Choroid plexus epithelial cell (primary cell): ENCODE data around the gene SLC3A2.

ENCODE experiments used
- DNase-seq: peaks from one replicate; pipeline ENCODE4 v3.0.0-alpha.2; 2010; ENCODE audit warnings: low read depth
- H3K4me3 ChIP-seq: 2 replicates; pipeline ENCODE4 v1.5.1; 2011; ENCODE audit warnings: low read depth, mild to moderate bottlenecking, control low read depth, low read length, moderate library complexity
- TF ChIP-seq, protein P1 (sequence below): conservative IDR thresholded peaks from 2 replicates; pipeline ENCODE4 v1.5.1; 2011; ENCODE audit warnings: low read depth, mild to moderate bottlenecking, control low read depth, inconsistent platforms, low read length, moderate library complexity

The SLC3A2 gene

DNA sequence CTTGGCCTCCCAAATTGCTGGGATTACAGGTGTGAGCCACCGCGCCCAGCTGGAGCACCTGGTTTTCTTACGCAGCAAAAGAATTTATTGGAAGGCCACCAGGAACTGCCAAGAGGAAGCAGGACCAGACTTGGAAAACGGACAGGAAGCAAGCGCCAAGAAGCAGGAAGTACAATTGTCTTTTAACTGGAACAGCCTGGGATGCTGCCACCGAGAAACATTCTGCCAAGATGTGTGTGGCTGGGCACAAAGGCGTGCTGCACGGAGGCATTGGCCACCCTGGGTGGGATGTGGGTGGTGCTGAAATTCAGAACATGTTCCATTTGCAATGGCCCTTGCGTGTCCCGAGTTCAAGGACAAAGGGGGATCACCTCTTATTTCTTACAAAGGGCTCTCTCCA lies 15.4 kb downstream of the SLC3A2 start:
- TF ChIP-seq, protein P1, sequence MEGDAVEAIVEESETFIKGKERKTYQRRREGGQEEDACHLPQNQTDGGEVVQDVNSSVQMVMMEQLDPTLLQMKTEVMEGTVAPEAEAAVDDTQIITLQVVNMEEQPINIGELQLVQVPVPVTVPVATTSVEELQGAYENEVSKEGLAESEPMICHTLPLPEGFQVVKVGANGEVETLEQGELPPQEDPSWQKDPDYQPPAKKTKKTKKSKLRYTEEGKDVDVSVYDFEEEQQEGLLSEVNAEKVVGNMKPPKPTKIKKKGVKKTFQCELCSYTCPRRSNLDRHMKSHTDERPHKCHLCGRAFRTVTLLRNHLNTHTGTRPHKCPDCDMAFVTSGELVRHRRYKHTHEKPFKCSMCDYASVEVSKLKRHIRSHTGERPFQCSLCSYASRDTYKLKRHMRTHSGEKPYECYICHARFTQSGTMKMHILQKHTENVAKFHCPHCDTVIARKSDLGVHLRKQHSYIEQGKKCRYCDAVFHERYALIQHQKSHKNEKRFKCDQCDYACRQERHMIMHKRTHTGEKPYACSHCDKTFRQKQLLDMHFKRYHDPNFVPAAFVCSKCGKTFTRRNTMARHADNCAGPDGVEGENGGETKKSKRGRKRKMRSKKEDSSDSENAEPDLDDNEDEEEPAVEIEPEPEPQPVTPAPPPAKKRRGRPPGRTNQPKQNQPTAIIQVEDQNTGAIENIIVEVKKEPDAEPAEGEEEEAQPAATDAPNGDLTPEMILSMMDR: no peak
- DNase-seq: no peak
- no peak overlapping the region for H3K4me3 ChIP-seq

DNA sequence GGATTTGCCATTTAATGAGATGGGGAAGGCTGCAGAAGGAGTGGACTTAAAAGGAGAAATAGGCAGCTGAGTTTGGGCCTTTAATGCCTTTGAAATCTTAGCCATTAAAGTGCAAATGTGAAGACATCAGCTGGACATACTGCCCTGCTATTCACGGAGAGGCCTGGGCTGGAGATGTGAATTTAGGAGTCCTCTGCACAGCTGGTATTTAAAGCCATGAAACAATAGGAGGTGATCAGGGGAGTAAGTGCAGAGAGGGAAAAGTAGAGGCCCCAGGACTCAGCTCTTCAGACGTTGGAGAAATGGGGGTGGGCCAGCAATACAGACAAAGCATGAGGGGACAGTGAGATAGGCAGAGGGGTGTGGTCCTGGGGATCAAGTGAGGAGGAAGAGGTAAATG lies 16.6 kb downstream of the SLC3A2 start:
- no peak for DNase-seq
- no peak overlapping the region for H3K4me3 ChIP-seq

DNA sequence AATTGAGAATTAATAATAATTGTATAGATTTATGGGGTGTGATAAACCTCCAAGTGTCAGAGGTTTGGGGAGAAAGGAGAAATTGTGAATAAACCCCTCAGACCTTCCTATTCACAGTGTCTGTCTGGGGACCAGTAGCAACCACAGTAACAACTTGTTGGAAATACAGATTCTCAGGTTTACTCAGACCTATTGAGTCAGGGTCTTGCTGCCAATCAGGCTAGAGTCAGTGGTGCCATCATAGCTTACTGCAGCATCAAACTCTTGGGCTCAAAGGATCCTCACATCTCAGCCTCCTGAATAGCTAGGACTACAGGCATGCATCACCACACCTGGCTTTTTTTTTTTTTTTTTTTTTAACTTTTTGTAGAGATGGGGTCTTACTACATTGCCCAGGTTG lies 17.3 kb downstream of the SLC3A2 start:
- no peak overlapping the region for H3K4me3 ChIP-seq

More for the DNA sequence above, 16.6 kb downstream of the SLC3A2 start:
- TF ChIP-seq, protein P1: no peak

DNA sequence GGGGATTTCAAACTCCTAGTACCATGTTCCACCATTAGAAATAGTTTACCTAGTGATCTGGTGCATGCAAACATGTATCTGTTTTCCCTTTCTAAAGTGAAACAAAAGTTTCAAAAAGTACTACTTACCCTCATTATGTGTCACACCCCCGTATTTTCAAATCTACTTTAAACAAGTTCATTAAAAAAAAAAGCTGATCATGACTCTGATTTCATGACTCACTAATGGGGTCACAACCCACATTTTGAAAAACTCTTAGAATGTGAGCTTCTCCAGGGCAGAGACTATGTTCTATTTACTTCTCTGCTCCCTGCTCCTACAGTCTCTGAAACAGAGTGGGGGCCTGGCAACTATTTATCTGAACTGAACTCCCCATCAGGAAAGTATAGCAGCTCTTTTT lies 22.2 kb downstream of the SLC3A2 start:
- peak; percentile 39 for DNase-seq
- H3K4me3 ChIP-seq: no peak overlapping the region
- TF ChIP-seq, protein P1: no peak

More for the DNA sequence above, 17.3 kb downstream of the SLC3A2 start:
- TF ChIP-seq, protein P1: no peak
- no peak for DNase-seq

DNA sequence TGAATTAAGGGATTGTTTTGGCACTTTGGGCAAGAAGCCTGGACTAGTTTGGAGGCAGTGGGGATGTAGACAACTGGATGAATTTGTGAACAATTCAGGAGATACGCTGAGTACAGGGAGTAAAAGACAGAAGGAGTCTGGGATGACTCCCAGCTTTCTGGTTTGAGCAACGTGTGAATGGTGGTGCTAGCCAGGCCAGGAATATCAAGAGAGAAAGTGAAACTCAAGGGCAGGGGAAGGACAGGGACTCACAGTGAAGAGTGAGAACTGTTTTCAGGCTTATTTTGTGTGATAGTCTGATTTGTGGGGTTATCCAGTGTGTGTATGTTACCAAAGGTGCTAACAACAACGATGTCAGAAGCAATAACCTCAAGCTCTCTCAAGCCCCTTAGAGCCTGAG lies 24.6 kb downstream of the SLC3A2 start:
- no peak overlapping the region for H3K4me3 ChIP-seq
- DNase-seq: no peak
- TF ChIP-seq, protein P1: no peak

DNA sequence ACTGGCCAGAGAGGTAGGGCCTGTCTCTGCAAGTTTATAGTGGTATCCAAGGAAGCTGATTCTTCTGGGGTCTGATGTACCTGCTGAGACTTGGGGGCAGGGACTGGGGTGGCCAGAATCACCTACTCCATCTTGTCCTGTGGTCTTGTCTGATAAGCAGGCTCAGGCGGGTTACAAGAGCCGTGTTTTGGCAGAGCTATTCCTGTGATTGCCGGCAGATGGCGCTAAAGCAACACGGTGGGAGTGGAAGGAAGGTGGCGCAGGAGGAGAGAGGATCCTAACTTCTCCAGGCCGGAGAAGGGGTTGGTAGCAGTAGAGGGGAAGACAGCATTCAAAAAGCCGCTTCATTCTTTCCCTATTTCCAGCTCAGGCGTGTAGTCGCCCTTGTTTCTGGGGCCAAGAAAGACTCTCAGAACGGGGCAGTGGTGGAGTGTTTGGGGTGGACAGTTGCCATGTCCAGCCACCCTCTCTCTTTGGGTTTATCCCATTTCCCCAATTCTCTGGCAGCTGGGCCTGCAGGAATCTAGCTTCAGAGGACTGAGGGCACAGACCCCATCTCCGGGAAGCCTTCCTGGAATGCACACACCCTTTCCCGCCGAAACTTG lies 25.3 kb downstream of the SLC3A2 start:
- DNase-seq: peak; percentile 88
- TF ChIP-seq, protein P1: peak; percentile 99
- H3K4me3 ChIP-seq: no peak overlapping the region

DNA sequence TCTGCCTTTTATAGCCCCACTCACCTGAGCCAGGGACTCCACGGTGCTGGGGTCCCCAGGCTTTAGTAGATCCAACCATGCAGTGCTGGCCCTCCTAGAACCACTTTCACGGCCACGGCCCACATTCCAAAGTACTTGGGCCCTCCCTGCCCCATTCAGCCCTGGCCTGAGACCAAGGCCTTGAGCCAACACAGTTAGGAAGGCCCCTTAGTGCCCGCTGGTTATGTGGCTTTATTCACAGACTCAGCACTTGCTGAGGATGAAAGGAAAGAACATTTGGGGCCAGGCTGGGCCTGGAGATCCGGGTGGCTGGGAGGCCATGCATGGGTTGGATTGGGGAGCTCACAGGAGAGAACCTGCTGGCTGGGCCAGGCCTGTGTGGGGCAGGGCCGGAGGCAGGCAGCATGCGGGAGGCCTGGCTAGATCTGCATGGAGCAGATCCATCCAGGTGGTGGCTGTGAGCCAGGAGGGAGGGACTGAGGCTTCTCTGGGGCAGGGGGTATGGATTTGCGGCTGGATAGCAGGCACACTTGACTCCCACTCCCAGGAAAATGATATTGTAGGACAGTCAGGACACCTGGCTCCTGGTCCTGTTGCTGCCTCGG lies 27.9 kb downstream of the SLC3A2 start:
- TF ChIP-seq, protein P1: no peak
- H3K4me3 ChIP-seq: no peak overlapping the region
- DNase-seq: no peak
